Measurements from ENCODE around the gene DEPDC4. TPM values are rescaled to one million over a fixed set of nuclear protein-coding genes. Genes with fewer than 3 reads are reported as not detected.
A peak's percentile ranks its signal among the peaks of the same experiment; 100 is the strongest.

The DEPDC4 gene
- total RNA-seq, 1 donor from 2014 or later, result 1.7 TPM

GRCh38 chr12:100251917-100252316 lies 15.0 kb downstream of the DEPDC4 start:
- H3K4me1 ChIP-seq (ENCODE audit: insufficient read depth, low read length), result no peaks in the 10 kb centered on the region
- no peak overlapping the region for H3K27ac ChIP-seq (ENCODE audit: low read depth, low read length)
- DNase-seq (ENCODE audit: low read depth), result no peak
- peaks cover 6% of the 10 kb centered on the region for H3K4me1 Mint-ChIP-seq (ENCODE audit: low read depth, unreplicated experiment)
- no peaks in the 10 kb centered on the region for H3K9me3 ChIP-seq (ENCODE audit: insufficient read depth, low read depth, low read length)
- no peak overlapping the region for H3K4me3 ChIP-seq (ENCODE audit: insufficient read depth, low read depth, low read length)
- no peak overlapping the region for H2AFZ ChIP-seq (ENCODE audit: low read depth, low read length)
- no peak overlapping the region for H3K4me3 Mint-ChIP-seq (ENCODE audit: unreplicated experiment)
- no peaks in the 10 kb centered on the region for H4K20me1 ChIP-seq (ENCODE audit: insufficient read depth, low read length)
- no peak for TF ChIP-seq CTCF (IDR thresholded peaks at IDR 0.05; ENCODE audit: insufficient read depth, low read depth, low read length)
- no peak for TF ChIP-seq EZH2 (IDR thresholded peaks at IDR 0.05; ENCODE audit: insufficient read depth, low read length)
- no peak for FAIRE-seq
- H3K9me3 Mint-ChIP-seq (ENCODE audit: unreplicated experiment), result no peaks in the 10 kb centered on the region
- no peaks in the 10 kb centered on the region for H3K27me3 ChIP-seq (ENCODE audit: insufficient read depth, low read length)
- no peak overlapping the region for H3K4me2 ChIP-seq (ENCODE audit: low read length)
- H3K9ac ChIP-seq (ENCODE audit: low read length), result no peak overlapping the region
- no peaks in the 10 kb centered on the region for H3K27me3 Mint-ChIP-seq (ENCODE audit: low read depth, unreplicated experiment)
- H3K79me2 ChIP-seq (ENCODE audit: insufficient read depth, low read length), result no peaks in the 10 kb centered on the region
- H3K36me3 ChIP-seq (ENCODE audit: insufficient read depth, low read length), result no peaks in the 10 kb centered on the region
- no peak overlapping the region for H3K27ac Mint-ChIP-seq (ENCODE audit: unreplicated experiment)
- H3K36me3 Mint-ChIP-seq (ENCODE audit: low read depth, unreplicated experiment), result no peaks in the 10 kb centered on the region

GRCh38 chr12:100249941-100250340 lies 16.9 kb downstream of the DEPDC4 start:
- Mint-ChIP-seq H3K36me3 (ENCODE audit: low read depth, unreplicated experiment) (no peaks in the 10 kb centered on the region), H3K4me3 (ENCODE audit: unreplicated experiment) (no peak overlapping the region), H3K27ac (ENCODE audit: unreplicated experiment) (no peak overlapping the region), H3K27me3 (ENCODE audit: low read depth, unreplicated experiment) (no peaks in the 10 kb centered on the region), H3K9me3 (ENCODE audit: unreplicated experiment) (no peaks in the 10 kb centered on the region), H3K4me1 (ENCODE audit: low read depth, unreplicated experiment) (peaks cover 6% of the 10 kb centered on the region)
- no peak overlapping the region for H3K4me3 ChIP-seq (ENCODE audit: insufficient read depth, low read depth, low read length)
- no peak for TF ChIP-seq CTCF (IDR thresholded peaks at IDR 0.05; ENCODE audit: insufficient read depth, low read depth, low read length)
- no peak for TF ChIP-seq EZH2 (IDR thresholded peaks at IDR 0.05; ENCODE audit: insufficient read depth, low read length)
- DNase-seq (ENCODE audit: low read depth) (no peak), FAIRE-seq (no peak)
- no peak overlapping the region for H2AFZ ChIP-seq (ENCODE audit: low read depth, low read length)
- H3K4me1 ChIP-seq (ENCODE audit: insufficient read depth, low read length), result no peaks in the 10 kb centered on the region
- no peaks in the 10 kb centered on the region for H4K20me1 ChIP-seq (ENCODE audit: insufficient read depth, low read length)
- H3K79me2 ChIP-seq (ENCODE audit: insufficient read depth, low read length), result no peaks in the 10 kb centered on the region
- no peak overlapping the region for H3K9ac ChIP-seq (ENCODE audit: low read length)
- no peak overlapping the region for H3K27ac ChIP-seq (ENCODE audit: low read depth, low read length)
- no peaks in the 10 kb centered on the region for H3K27me3 ChIP-seq (ENCODE audit: insufficient read depth, low read length)
- H3K36me3 ChIP-seq (ENCODE audit: insufficient read depth, low read length), result no peaks in the 10 kb centered on the region
- H3K9me3 ChIP-seq (ENCODE audit: insufficient read depth, low read depth, low read length), result no peaks in the 10 kb centered on the region
- H3K4me2 ChIP-seq (ENCODE audit: low read length), result no peak overlapping the region

- H3K9ac ChIP-seq (ENCODE audit: low read length), result no peak overlapping the region
- H3K27ac Mint-ChIP-seq (ENCODE audit: unreplicated experiment), result no peak overlapping the region
- no peaks in the 10 kb centered on the region for H3K36me3 Mint-ChIP-seq (ENCODE audit: low read depth, unreplicated experiment)
- H3K4me2 ChIP-seq (ENCODE audit: low read length), result no peak overlapping the region
- no peak overlapping the region for H3K4me3 ChIP-seq (ENCODE audit: insufficient read depth, low read depth, low read length)
- no peak overlapping the region for H3K27ac ChIP-seq (ENCODE audit: low read depth, low read length)
- peaks cover 6% of the 10 kb centered on the region for H3K4me1 Mint-ChIP-seq (ENCODE audit: low read depth, unreplicated experiment)
- no peak overlapping the region for H2AFZ ChIP-seq (ENCODE audit: low read depth, low read length)
- no peaks in the 10 kb centered on the region for H3K27me3 ChIP-seq (ENCODE audit: insufficient read depth, low read length)
- no peak for FAIRE-seq
- no peak overlapping the region for H3K4me3 Mint-ChIP-seq (ENCODE audit: unreplicated experiment)
- H4K20me1 ChIP-seq (ENCODE audit: insufficient read depth, low read length), result no peaks in the 10 kb centered on the region
- no peaks in the 10 kb centered on the region for H3K79me2 ChIP-seq (ENCODE audit: insufficient read depth, low read length)
- H3K9me3 Mint-ChIP-seq (ENCODE audit: unreplicated experiment), result no peaks in the 10 kb centered on the region
- TF ChIP-seq CTCF (IDR thresholded peaks at IDR 0.05; ENCODE audit: insufficient read depth, low read depth, low read length) (no peak), EZH2 (IDR thresholded peaks at IDR 0.05; ENCODE audit: insufficient read depth, low read length) (no peak)
- no peaks in the 10 kb centered on the region for H3K9me3 ChIP-seq (ENCODE audit: insufficient read depth, low read depth, low read length)
- H3K27me3 Mint-ChIP-seq (ENCODE audit: low read depth, unreplicated experiment), result no peaks in the 10 kb centered on the region
- no peaks in the 10 kb centered on the region for H3K36me3 ChIP-seq (ENCODE audit: insufficient read depth, low read length)
- DNase-seq (ENCODE audit: low read depth), result peak; percentile 27
- H3K4me1 ChIP-seq (ENCODE audit: insufficient read depth, low read length), result no peaks in the 10 kb centered on the region
Measured at GRCh38 chr12:100248886-100249285, 18.0 kb downstream of the DEPDC4 start.

Data from astrocyte (in vitro differentiated cells and primary cell).